ENCODE measurements around the gene METAP1.
"Not testable (repeated sequence)": the region's sequence is repeated elsewhere in the genome, so short reads cannot be mapped to it uniquely, and the experiment has no call there.

Gene METAP1

GRCh38 chr4:99109286-99109685 lies 113.8 kb downstream of the METAP1 start:
- not testable (repeated sequence) for H3K4me3 ChIP-seq (ENCODE audit: insufficient read depth, low read depth, low read length); H3K27me3 ChIP-seq (ENCODE audit: control insufficient read depth, insufficient read depth, low read length, poor library complexity, severe bottlenecking); H3K9me3 ChIP-seq (ENCODE audit: control insufficient read depth, low read length); H3K27ac ChIP-seq (ENCODE audit: insufficient read depth, low read depth, low read length, poor library complexity, severe bottlenecking); H3K4me1 ChIP-seq (ENCODE audit: control insufficient read depth, insufficient read depth, low read length); H3K36me3 ChIP-seq (ENCODE audit: control insufficient read depth, insufficient read depth, low read length)
- WGBS, 2 experiments: 88 to 89% methylated on average over 12 of the region's 12 CpGs
